Loucy (cell line): ENCODE results near the gene COL4A4.

ENCODE experiments used
- CTCF ChIP-seq: fragments of 200-600 bp; sonication (generic); conservative IDR thresholded peaks from 2 replicates; pipeline ENCODE4 v1.5.1; 2014; ENCODE audit warnings: mild to moderate bottlenecking, antibody characterized with exemption, low read length
- EZH2phosphoT487 ChIP-seq: fragments of 200-600 bp; IDR thresholded peaks from 2 replicates; pipeline ENCODE4 v1.6.1; 2018; ENCODE audit warnings: antibody characterized with exemption, mild to moderate bottlenecking, moderate library complexity, borderline replicate concordance

- TF ChIP-seq EZH2phosphoT487 (no peak), CTCF (no peak)
Measured at GRCh38 chr2:227043981-227044380, 120.0 kb downstream of the COL4A4 start.
